Activated CD4-positive, CD25-positive, alpha-beta regulatory T cell treated with anti-CD3 and anti-CD28 coated beads, Interleukin-2, amount 50 U/mL, for 24 hours (primary cell): ENCODE data around the gene SMIM7.

Source experiments
- ATAC-seq, 2 donors: fragments of 150-1000 bp; cut with Tn5 transposase; one replicate each; pipeline ENCODE4 v1.10.0; 2021; ENCODE audit warnings: mild to moderate bottlenecking in 1 of 2, moderate library complexity in 1 of 2

SMIM7 gene

DNA sequence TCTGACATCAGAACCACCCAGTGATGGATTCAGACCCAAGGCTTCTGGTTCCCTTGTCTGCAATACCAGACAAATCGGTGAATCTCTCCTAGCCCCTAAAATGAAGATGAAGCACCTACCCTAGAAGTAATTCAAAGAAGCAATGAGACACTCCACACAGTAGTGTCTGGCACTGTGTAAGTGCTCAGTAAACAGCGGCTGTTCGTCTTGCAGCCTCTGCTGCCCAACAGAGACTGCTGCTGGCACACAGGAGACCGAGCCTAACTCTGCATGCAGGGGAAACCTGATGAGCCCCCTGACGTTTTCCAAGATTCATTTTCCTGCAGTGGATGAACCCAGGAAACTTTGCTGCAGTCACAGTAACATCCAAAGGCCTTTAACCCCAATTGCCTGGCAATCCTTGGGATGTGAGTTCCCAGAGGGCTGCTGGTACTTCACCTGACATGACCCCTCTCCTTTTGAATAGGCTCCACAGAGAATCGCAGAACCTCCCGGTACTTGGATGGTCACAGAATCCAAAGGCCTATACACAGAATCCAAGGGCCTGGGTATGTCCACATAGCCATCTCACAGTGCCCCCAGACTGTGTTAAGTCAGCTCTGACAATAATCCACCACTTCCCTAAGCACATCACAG lies 38.7 kb downstream of the SMIM7 start:
- no peak for ATAC-seq

DNA sequence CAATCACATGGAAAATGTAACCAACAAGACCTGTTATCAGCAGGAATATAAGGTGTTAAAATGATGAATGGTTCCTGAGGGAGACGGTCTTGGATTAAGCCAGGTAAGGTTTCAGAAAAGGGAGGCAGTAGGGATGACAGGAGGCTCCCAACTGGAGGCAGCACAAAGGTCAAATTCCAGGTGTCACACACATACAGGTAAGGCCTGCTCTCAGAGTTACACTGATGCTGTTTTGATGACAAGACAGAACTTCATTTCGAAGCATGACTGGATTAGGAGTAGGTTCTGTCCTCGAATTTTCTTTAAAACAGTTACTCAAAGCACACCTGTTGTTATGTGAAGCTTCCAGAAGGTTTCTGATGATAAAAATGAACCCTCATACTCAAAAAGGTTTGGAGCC lies 39.4 kb downstream of the SMIM7 start:
- no peak for ATAC-seq

DNA sequence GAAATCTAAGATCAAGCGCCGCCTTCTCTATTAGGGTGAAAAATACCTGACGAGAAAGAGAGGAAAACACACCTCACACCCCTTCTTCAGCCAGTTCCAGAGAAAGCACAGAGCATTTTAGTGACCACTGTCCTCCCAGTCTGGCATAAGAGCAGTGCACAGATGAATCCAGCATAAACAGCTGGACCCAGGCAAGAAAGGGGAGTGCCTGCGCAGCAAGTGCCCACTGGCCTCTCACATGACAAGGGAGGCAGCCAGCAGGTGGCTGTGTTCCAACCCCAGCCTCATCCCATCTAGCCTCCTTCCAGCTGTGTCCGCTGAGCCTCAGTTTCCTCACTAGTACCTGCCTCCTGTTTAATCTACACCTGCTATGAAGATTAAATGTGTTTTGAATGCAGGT lies 39.9 kb downstream of the SMIM7 start:
- ATAC-seq, result no peak

DNA sequence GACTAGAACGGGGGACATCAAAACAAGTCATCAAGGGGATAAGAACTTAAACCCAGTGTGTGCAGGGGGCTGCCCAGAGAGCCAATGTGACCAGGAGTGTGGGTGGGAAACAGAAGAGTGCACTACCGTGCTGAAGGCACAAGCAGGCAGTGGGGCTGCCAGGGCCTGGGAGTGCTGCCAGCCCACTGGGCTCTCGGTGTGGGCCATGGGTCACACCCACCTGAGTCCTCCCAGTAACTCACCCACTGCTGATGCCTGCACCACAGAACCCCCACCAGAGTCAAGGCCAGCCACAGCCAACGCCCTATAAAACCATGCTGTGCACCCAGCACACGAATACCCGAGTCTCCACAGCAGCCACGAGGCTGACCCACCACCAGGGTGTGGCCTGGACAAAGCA lies 40.5 kb downstream of the SMIM7 start:
- no peak for ATAC-seq

DNA sequence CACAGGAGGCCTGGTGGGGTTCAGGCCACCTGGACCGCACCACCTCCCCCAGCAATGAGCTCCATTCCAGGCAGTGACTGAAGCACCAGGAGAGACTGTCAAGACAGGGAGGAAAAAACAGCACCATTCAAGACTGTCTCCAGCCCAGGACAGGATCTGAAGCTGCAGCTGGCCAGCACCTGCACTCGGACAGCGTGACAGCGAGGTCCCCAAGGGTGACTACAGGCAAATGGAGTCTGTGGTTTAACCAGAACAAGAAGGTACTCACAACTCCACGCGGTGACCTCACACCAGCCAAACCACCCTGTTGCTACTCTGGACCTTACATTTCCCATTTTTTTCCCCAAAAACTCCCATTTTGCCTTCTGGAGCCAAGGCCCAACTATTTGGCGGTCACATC lies 41.7 kb downstream of the SMIM7 start:
- ATAC-seq, result no peak

DNA sequence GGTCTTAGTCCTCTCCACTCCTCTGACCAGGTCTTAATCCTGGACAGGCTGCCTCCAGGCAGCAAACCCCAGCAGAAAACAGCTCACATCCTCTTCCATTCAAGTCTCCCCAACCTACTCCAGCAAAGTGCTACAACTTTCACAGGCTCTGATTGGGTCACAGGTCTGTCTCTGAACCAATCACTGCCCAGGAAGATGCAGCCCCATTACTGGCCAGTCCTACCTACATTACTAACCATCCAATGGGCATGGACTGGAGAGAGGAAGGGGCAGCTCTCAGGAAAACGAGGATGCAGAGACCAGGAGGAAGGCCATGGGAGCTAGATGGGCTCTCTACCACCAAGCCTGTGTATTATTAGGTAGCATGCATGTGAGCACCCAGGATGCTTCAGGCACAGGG lies 44.1 kb downstream of the SMIM7 start:
- ATAC-seq, result peak in 1 of 2 donors; percentile 24

DNA sequence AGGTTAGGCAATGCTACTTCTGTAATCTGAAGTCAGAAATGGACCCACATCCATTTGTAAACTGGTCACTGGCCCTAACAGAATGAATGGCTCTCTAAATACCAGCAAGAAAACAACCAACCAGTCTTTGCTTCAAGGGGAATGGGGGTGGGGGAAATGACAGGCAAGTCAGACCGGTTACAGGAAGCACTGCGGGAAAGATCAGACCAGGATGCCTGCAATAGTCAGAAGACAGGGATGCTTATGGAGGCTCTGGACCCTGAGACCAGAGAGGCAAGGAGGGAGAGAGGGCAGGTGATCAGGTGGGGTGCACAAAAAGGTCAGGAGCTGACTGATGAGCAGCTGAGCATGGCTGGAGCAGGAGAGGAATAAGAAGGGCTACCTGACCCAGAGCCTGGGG lies 45.0 kb downstream of the SMIM7 start:
- ATAC-seq, result no peak

DNA sequence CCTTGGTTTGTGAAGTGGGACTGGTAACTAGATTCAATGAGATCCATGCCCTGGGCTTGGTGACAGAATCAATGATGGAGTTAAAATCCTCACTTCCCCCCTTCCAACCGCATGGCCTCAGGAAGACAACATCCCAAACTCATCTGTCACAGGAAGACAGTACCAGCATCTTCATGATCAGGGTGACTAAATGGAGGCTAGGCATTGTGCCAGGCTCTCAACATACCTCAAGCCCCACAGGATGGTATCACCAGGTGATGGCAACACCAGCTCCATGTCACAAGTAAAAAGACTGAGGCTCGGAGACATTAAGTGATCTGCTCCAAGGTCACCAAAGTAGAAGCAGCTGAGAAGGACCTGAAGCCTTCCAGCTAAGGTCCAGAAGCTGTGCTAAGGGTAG lies 46.1 kb downstream of the SMIM7 start:
- no peak for ATAC-seq

DNA sequence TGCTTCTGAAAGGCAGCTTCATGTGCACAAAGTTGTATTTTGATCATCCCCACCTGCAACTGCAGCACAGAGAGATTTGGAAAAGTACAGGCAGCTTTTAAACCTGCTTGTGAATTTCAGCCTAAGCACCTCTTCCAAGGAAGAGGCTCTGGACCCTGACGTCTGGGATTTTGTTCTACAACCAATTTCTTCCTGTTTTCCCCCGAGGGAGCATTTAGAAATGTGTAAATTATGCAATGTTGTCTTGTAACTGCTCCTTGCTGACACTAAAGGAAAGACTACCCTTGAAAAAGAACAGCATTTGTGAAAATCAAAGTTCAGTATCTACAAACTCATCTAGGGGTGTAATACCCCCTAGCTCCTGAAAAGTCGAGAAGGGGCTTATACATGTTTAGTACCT lies 47.3 kb downstream of the SMIM7 start:
- ATAC-seq, result no peak

DNA sequence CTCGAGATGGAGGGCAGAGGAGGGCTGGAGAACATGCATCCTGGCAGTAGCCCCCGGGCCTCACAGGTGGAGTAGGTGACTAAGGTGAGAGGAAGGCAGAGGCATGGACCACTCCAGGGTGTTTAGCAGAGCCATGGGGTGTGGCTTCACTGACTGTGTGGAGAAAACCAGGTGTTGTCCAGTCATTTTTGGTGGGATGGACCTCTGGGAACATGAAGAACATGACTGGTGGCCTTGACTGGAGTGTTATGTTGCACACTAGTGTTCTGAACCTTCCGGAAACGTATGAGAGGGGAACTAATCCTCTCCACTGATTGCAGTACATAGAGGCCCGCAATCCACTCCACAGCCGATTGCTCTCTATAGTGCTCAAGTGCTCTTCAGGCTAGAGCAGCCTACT lies 48.8 kb downstream of the SMIM7 start:
- no peak for ATAC-seq

DNA sequence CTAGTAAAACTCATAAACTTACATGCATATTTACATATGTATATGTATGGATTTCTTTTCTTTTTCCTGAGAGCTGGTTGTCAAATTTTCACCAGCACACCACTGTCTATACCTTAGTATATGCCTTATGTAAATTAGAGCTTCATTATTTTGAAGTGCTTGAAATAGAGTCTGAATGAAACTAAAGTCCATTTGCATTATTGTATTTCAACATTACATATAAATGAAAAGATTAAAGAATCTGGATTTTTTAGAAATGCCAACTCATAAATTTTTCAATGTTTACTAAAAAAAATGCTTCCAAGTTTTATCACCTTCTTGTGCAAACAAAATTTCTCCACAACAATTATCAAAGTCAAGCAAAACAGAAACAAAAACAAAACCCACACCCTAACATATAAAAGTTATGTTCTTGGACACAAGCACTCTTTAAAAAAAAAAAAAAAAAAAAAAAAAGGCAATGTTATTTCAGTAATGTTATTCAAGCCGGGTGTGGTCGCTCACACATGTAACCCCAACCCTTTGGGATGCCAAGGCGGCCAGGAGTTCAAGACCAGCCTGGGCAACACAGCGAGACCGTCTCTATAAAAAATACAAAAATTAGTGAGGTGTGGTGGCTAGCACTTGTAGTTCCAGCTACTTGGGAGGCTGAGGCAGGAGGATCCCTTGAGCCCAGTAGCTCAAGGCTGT lies 50.3 kb downstream of the SMIM7 start:
- no peak for ATAC-seq

DNA sequence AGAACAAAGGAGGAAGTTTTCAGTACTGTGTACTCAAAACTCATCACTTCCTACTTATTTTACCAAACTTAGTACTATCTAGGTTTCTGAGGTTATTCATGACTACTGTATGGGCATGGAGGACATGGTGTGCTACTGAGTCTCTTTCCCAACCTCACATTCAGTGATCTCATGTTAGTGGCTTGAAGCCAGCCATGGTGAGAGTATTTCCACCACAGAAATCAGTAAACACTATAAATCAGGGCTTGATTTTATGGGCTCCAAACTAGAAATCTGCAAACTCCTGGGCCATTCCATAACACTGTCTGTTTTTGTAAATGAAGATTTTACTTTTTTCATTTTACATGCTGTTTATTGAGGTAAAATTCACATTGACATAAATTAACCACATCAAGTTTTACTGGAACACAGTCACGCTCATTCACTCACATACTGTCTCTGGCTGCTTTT lies 51.6 kb downstream of the SMIM7 start:
- ATAC-seq, result peak in 1 of 2 donors; percentile 74

DNA sequence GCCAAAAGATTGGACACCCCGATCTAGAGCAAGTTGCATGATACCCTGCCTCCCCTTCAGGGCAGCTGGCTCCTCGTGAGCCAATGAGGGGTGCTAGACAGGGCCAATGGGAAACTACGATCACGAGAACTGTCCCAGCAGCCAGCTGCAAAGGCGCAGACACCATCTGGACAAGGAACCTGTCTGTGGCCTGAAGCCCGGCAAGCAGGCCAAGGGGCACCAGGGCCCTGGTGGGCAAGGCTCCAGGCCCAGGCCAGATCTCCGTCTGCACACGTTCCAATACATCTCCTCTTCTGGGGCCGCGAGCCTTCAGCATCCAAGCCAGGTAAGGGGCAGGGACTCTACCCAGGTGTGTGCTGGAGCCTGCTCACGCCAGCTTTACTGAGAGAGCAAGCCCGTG lies 52.1 kb downstream of the SMIM7 start:
- ATAC-seq, result no peak

DNA sequence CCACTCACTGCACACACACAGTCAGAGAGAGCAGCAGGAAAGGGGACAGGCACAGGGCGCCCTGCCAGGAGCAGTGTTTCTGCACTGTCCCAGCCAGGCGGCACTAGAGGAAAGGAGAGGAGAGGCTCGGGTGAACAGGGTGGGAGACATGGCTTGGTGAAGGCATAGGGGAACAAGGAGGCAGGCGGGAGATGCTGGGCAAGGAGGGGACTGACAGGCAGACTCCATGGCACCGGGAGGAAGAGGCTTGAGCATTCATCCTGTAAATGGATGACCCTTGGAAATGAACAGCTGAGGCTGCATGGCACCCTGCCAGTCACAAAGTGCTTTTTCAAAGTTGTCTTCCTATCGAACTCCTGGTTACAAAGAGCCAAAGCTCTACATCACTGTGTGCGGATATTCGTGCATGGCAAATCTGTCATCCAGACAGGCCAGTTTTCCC lies 54.4 kb downstream of the SMIM7 start:
- ATAC-seq, result no peak

DNA sequence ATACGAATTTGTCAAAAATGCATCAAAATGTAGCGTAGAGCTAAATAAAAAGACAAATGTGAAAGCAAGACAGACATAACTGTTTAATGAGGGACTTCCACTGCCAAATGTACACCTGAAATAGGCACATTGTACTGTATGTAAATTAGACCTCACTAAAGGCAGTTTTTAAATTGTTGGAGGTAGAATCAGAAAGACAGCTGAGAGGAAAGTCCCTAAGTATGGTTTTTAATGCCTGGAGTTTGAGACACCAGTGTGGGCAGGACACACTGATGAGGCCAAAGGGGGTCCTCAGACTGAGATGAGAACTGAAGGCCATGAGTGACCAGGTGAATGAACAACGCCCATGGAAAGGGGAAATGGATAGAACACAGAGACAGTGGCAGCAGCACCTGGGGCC lies 54.8 kb downstream of the SMIM7 start:
- ATAC-seq, result no peak

DNA sequence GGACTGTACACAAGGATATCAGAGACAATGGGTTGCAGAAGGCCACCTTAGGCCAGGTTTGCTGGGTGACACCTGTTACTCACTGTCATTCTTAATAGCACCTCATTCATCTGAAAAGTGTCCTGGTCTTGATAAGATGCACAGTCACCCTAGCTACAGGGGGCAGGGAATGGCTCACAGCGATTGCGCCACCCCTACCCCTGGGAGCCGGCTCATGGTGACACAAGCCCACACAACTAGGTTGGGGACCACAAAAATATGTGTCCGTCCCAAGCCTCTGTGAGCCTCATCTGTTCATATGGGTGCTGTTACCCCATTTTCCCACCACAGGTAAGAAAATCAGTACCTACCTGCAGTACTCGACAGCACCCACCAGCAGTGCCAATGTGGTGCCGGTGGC lies 55.3 kb downstream of the SMIM7 start:
- no peak for ATAC-seq

DNA sequence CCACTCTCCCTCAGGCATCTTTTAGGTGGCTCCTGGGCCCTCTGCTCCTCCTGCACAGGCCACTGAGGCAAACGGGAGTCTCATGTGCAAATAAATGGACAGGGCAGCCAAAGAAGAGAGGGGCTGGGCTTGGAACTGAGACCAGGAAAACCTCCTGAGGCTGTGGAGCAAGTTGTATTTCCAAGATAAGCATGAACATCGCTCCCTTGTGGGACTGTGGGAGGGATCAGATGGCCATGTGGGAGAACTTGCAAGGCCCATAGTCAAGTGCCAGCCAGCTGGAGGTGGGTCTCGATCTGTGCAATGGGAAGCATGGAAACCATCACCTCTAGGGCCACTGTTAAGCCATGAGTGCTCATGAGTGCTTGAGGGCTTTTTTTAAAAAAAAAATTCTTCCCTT lies 56.9 kb downstream of the SMIM7 start:
- ATAC-seq, result no peak

DNA sequence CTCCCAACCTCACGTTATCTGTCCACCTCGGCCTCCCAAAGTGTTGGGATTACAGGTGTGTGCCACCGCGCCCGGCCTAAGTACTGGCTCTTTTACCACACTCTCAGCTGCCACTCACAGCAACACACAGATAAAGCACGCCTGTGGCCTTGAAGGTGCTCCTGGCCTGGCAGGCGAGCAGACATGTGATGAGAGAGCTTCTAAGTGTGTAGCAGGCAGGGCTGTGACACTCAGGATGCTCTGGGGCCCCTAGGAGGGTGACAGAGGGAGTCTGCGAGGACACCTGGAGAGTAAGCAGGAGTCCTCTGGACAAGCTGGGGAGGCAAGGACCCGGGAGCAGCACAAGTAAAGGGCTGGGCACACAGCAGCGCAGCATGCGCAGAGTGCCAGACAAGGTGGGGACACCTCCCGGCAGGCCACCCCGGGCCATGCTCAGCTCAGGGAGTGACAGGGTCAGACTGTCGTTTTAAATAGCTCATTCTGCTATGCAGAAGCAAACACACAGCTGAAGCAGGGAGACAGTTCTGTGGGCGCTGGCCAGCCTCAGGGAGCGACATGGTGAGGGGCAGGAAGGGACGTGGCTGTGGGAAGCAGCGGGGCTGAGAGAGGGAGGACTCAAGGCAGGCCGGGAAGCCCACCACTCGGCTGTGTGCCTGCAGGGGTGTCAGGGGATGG lies 58.4 kb downstream of the SMIM7 start:
- ATAC-seq, result no peak

DNA sequence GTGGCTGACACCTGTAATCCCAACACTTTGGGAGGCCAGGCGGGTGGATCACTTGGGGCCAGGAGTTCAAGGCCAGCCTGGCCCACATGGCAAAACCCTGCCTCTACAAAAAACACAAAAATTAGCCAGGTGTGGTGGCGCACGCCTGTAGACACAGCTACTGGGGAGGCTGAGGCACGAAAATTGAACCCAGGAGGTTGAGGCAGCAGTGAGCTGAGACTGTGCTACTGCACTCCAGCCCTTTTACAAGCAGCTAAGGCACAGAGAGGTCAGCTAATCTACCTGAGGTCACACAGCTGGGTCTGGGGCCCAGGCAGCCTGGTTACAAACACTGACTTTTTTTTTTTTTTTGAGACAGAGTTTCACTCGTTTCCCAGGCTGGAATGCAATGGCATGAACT lies 59.1 kb downstream of the SMIM7 start:
- no peak for ATAC-seq

DNA sequence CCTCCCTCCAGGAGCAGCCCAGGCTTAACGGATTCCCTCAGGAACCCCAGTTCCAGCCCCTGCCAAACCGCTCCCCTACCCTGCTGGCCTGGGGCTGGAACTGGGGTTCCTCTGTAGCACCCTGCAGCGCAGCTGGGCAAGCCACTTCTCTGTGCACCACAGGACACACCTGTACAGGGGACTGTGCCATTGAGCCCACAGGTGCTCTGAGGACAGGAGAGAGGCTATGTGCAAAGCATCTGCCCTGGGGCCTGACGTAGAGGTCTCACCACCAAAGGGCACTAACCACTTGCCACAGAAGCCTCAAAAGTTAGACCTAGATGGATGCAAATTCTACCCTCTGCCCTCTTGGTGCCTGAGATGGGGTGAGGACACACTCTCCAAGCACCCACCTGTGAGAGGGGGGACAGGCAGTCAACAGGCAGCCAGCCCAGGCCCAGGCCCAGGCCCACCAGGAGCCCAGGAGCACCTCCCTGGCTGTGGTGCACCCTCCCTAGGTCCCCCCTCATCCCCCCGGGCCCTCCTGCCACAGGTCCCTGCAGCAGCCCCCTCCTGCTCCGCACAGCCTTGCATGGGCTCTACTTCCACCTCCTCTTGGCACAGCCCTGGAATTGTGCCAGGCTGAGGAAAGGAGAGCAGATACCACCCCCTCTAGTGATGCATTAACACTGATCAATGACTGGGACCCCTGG lies 60.1 kb downstream of the SMIM7 start:
- ATAC-seq, result no peak

DNA sequence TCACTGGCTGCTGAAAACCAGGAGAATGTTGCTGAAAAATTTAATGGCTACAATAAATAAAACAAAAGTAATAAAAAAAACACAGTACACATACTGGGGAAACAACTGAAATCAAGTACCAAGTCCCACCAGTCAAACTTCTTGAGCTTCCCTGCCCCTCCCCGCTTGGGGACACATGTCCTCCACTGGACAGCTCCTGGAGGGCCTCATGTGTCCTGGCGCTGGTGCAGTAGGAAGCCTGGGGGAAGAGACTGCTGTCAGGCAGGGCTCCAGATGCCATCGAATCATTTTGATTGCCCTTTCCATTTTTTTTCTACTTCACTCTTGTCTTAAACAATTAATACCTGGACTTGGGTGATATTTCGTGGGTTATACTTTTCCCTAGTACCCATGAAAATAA lies 61.1 kb downstream of the SMIM7 start:
- ATAC-seq, result no peak

DNA sequence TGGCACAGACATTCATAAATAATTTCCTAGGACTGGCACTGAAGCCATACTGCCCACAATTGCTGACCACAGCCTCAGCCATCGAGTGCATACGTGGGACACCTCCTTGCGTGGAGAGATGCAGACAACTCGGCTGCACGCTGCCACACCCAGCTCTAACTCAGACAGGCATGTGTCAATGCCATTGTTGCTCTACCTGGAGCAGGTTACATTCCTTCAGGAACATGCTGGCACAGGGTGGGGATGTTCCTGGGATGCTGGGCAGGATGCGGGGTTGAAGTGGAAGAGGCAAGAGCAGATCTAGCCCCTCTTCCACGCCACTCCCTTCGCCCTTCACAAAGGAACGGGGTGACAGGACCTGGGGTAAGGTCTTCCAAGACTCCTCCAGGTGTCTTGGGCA lies 63.5 kb downstream of the SMIM7 start:
- no peak for ATAC-seq
